A673 (cell line): ENCODE results near the gene ENTREP1. TPM values are rescaled to one million over a fixed set of nuclear protein-coding genes. Genes with fewer than 3 reads are reported as not detected.

Experiments
- BruUV-seq: library from RNA; stranded (reverse); fragments of 400-500 nt; replicated peaks from 2 replicates; lab custom pipeline; 2021; lab: Mats Ljungman, UMichigan
- CTCF ChIA-PET: fragments of 300-600 bp; sonication (Branson Sonifier 250); formaldehyde crosslinking; loops from one replicate; lab custom pipeline; 2022; ENCODE audit warnings: antibody characterized with exemption; lab: Charles Lee
- POLR2A ChIA-PET: fragments of 300-600 bp; sonication (Branson Sonifier 250); formaldehyde crosslinking; loops from one replicate; lab custom pipeline; 2022; ENCODE audit warnings: antibody characterized with exemption; ENCODE audit not compliant: low non-redundant PET; lab: Charles Lee
- DNase-seq: peaks from one replicate; pipeline ENCODE4 v3.0.0-alpha.2; 2015; ENCODE audit warnings: low spot score
- H3K27ac ChIP-seq: fragments of 200-600 bp; sonication (generic); 2 replicates; pipeline ENCODE4 v1.5.1; 2016; ENCODE audit warnings: mixed run types, low read depth, mild to moderate bottlenecking, mixed read lengths, antibody characterized with exemption, low read length; ENCODE audit not compliant: poor library complexity, severe bottlenecking
- H3K27me3 ChIP-seq: fragments of 200-600 bp; sonication (generic); replicated peaks from 2 replicates; pipeline ENCODE4 v1.6.1; 2017; ENCODE audit warnings: mixed run types, low read depth, mild to moderate bottlenecking, mixed read lengths, antibody characterized with exemption, low read length; ENCODE audit not compliant: insufficient read depth, poor library complexity
- H3K36me3 ChIP-seq: fragments of 200-600 bp; sonication (generic); 2 replicates; pipeline ENCODE4 v1.6.1; 2016; ENCODE audit warnings: mixed run types, mild to moderate bottlenecking, mixed read lengths, antibody characterized with exemption, low read length; ENCODE audit not compliant: insufficient read depth, poor library complexity, severe bottlenecking
- H3K4me1 ChIP-seq: fragments of 200-600 bp; sonication (generic); 2 replicates; pipeline ENCODE4 v1.6.1; 2017; ENCODE audit warnings: mixed run types, mild to moderate bottlenecking, mixed read lengths, antibody characterized with exemption, low read length; ENCODE audit not compliant: insufficient read depth, poor library complexity, severe bottlenecking
- H3K4me3 ChIP-seq: fragments of 200-600 bp; sonication (generic); 2 replicates; pipeline ENCODE4 v1.5.1; 2016; ENCODE audit warnings: low read depth, mixed run types, mild to moderate bottlenecking, mixed read lengths, low read length; ENCODE audit not compliant: poor library complexity, severe bottlenecking
- H3K9me3 ChIP-seq: fragments of 200-600 bp; sonication (generic); 2 replicates; pipeline ENCODE4 v1.6.1; 2016; ENCODE audit warnings: mixed run types, low read depth, mild to moderate bottlenecking, mixed read lengths, antibody characterized with exemption, low read length; ENCODE audit not compliant: poor library complexity, severe bottlenecking
- EZH2 ChIP-seq: fragments of 200-600 bp; sonication (generic); IDR thresholded peaks from 2 replicates; pipeline ENCODE4 v1.6.1; 2017; ENCODE audit warnings: borderline replicate concordance, low read depth, mild to moderate bottlenecking, mixed read lengths, antibody characterized with exemption, low read length; ENCODE audit not compliant: poor library complexity, severe bottlenecking
- intact Hi-C: fragments of 100-400 bp; cut with micrococcal nuclease; formaldehyde crosslinking; loops from one replicate; pipeline ENCODE4 v1.10.0; 2022; ENCODE audit not compliant: unreplicated experiment
- total RNA-seq: library from RNA; stranded (reverse); gene quantifications from 2 replicates; pipeline ENCODE4 v1.2.3, GENCODE V29; 2021
- TF ChIP-seq, protein P1 (sequence below): fragments of 300-800, 200-600 bp; sonication (generic); conservative IDR thresholded peaks from 2 replicates; pipeline ENCODE4 v1.5.1; 2017; ENCODE audit warnings: low read depth, mild to moderate bottlenecking, antibody characterized with exemption, low read length, moderate library complexity, mixed read lengths

ENTREP1 gene
- total RNA-seq, 1 experiment from 2014 or later, result not detected

DNA sequence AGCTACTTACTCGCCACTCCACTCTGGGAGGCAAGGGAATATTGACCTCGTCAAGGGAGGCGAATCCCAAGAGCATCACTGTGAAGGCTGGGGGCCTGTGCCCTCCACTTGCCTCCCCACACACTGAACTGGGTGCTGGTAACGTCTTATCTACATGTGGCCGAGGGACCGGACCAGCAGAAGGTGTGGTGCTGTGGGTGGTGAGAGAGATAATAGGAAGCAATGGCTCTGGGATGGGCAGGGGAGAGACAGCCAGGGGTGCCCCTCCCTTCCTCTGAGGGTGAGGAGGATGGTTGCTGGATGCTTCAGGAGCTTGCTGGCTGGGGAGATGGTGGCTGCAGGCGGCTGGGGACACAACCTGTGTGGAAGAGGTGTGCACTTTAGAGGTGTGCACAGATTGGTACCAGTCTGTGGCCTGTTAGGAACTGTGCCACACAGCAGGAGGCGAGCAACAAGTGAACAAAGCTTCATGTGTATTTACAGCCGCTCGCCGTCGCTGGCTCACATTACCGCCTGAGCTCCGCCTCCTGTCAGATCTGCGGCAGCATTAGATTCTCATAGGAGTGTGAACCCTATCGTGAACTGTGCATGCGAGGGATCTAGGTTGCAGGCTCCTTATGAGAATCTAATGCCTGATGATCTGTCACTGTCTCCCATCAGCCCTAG, 100.3 kb downstream of the ENTREP1 start:
- CTCF ChIA-PET, result interaction anchor here (0.8 to 1.4 kb wide), 3 partner anchors 121 to 510 kb away, joined by 3 read pairs; no protein-coding TSS in a partner anchor
- Histone ChIP-seq H3K4me3 (no peak overlapping the region), H3K4me1 (no peaks in the 10 kb centered on the region), H3K27me3 (no peaks in the 10 kb centered on the region), H3K36me3 (no peaks in the 10 kb centered on the region), H3K27ac (no peak overlapping the region), H3K9me3 (no peaks in the 10 kb centered on the region)
- no TSS peak for BruUV-seq
- TF ChIP-seq EZH2, result no peak
- DNase-seq, result peak; percentile 27
- intact Hi-C loops, result loop anchor here (2.0 to 10.0 kb wide), 3 partner anchors 14 to 690 kb away; partner anchors contain the start of gene APBA1
- POLR2A ChIA-PET, result no interaction called here

DNA sequence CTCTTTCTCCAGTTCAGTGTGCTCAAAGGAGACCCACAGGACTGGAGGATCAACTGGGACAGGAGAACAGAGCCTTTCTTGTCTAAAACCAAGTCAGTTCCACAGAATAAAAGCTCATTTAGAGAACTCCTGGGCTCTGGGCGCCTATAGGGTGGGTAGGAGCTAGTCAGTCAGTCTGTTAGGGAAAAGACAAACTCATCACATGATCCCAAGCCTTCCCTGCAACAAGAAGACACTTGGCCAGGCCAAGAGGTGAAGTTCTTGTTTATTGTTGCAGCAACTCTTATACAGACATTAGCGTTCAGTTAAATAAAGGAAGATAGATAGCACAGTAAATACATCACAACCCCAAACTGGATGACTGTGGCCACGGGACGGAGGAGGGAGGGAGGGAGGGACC, 102.3 kb downstream of the ENTREP1 start:
- no TSS peak for BruUV-seq
- H3K27ac ChIP-seq, result no peak overlapping the region
- POLR2A ChIA-PET, result no interaction called here
- no peaks in the 10 kb centered on the region for H3K27me3 ChIP-seq
- no peak overlapping the region for H3K4me3 ChIP-seq
- CTCF ChIA-PET, result no interaction called here
- no peaks in the 10 kb centered on the region for H3K9me3 ChIP-seq
- H3K4me1 ChIP-seq, result no peaks in the 10 kb centered on the region
- DNase-seq, result no peak
- intact Hi-C loops, result loop anchor here (10.0 kb wide), 2 partner anchors 248 to 688 kb away; partner anchors contain the start of gene APBA1
- H3K36me3 ChIP-seq, result no peaks in the 10 kb centered on the region
- TF ChIP-seq, protein P1, sequence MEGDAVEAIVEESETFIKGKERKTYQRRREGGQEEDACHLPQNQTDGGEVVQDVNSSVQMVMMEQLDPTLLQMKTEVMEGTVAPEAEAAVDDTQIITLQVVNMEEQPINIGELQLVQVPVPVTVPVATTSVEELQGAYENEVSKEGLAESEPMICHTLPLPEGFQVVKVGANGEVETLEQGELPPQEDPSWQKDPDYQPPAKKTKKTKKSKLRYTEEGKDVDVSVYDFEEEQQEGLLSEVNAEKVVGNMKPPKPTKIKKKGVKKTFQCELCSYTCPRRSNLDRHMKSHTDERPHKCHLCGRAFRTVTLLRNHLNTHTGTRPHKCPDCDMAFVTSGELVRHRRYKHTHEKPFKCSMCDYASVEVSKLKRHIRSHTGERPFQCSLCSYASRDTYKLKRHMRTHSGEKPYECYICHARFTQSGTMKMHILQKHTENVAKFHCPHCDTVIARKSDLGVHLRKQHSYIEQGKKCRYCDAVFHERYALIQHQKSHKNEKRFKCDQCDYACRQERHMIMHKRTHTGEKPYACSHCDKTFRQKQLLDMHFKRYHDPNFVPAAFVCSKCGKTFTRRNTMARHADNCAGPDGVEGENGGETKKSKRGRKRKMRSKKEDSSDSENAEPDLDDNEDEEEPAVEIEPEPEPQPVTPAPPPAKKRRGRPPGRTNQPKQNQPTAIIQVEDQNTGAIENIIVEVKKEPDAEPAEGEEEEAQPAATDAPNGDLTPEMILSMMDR, result no peak
- no peak for TF ChIP-seq EZH2

GRCh38 chr9:69428017-69428785, 103.2 kb downstream of the ENTREP1 start:
- BruUV-seq, result no TSS peak
- ChIA-PET POLR2A (no interaction called here), CTCF (no interaction called here)
- TF ChIP-seq, protein P1, result no peak
- no peak for TF ChIP-seq EZH2
- H3K4me3 ChIP-seq, result no peak overlapping the region
- no peaks in the 10 kb centered on the region for H3K9me3 ChIP-seq
- H3K4me1 ChIP-seq, result no peaks in the 10 kb centered on the region
- no peaks in the 10 kb centered on the region for H3K36me3 ChIP-seq
- H3K27me3 ChIP-seq, result no peaks in the 10 kb centered on the region
- H3K27ac ChIP-seq, result no peak overlapping the region
- no peak for DNase-seq
- intact Hi-C loops, result loop anchor here (10.0 kb wide), 2 partner anchors 247 to 687 kb away; partner anchors contain the start of gene APBA1
